Activated T-cell treated with anti-CD3 and anti-CD28 coated beads, Interleukin-2, amount 50 U/mL, for 72 hours (primary cell): ENCODE measurements around the gene PTPRO. TPM values are rescaled to one million over a fixed set of nuclear protein-coding genes. Genes with fewer than 3 reads are reported as not detected.

Experiments
- ATAC-seq, 2 donors: fragments of 150-1000 bp; cut with Tn5 transposase; replicated peaks in 1 of 2; 2 replicates each; pipeline ENCODE4 v1.10.0; 2021; ENCODE audit warnings: moderate library complexity in 2 of 2, mild to moderate bottlenecking in 1 of 2
- DNase-seq, 2 donors: peaks; one replicate each; pipeline ENCODE4 v3.0.0; 2021 to 2022; ENCODE audit warnings: mixed read lengths in 1 of 2
- H3K27ac Mint-ChIP-seq: one replicate; pipeline ENCODE4 v1.8.0; 2022; ENCODE audit warnings: mild to moderate bottlenecking, moderate library complexity, mixed read lengths
- H3K27me3 Mint-ChIP-seq: one replicate; pipeline ENCODE4 v1.8.0; 2022; ENCODE audit warnings: low read depth, mixed read lengths
- H3K36me3 Mint-ChIP-seq, 2 donors: one replicate each; pipeline ENCODE4 v1.8.0; 2022; ENCODE audit warnings: mixed read lengths in 2 of 2, mild to moderate bottlenecking in 1 of 2; ENCODE audit not compliant: insufficient read depth in 2 of 2
- H3K4me1 Mint-ChIP-seq: one replicate; pipeline ENCODE4 v1.8.0; 2022; ENCODE audit warnings: low read depth, mixed read lengths
- H3K4me3 Mint-ChIP-seq, 2 donors: one replicate each; pipeline ENCODE4 v1.8.0; 2022; ENCODE audit warnings: mild to moderate bottlenecking in 2 of 2, mixed read lengths in 2 of 2, moderate library complexity in 2 of 2
- H3K9me3 Mint-ChIP-seq, 2 donors: one replicate each; pipeline ENCODE4 v1.8.0; 2022; ENCODE audit warnings: mixed read lengths in 2 of 2
- total RNA-seq, 2 donors: library from RNA; stranded (reverse); gene quantifications; one replicate each; pipeline ENCODE4 v1.2.3, GENCODE V29; 2022

The PTPRO gene
- under 1 TPM; 0.28 to 0.94 TPM for total RNA-seq

GRCh38 chr12:15322164-15323061, at the start of gene PTPRO:
PTPRO (plus strand) TSS chr12:15322508.
- Mint-ChIP-seq H3K27ac (no peak within 1 kb of the TSS), H3K36me3 (no peaks in the 10 kb centered on the region), H3K9me3 (no peaks in the 10 kb centered on the region), H3K27me3 (peaks cover 48% of the 10 kb centered on the region), H3K4me3 (peak within 1 kb of the TSS; percentile 54 to 63), H3K4me1 (peaks cover 12% of the 10 kb centered on the region)
- peak; percentile 15 to 36 for ATAC-seq
- DNase-seq = peak in 1 of 2 donors; percentile 1

GRCh38 chr12:15273896-15274295, 48.4 kb upstream of the PTPRO start:
- Mint-ChIP-seq H3K4me1 (no peaks in the 10 kb centered on the region), H3K27ac (no peak overlapping the region), H3K4me3 (no peak overlapping the region), H3K27me3 (no peaks in the 10 kb centered on the region), H3K9me3 (no peaks in the 10 kb centered on the region), H3K36me3 (no peaks in the 10 kb centered on the region)
- ATAC-seq = no peak
- no peak for DNase-seq

- H3K36me3 Mint-ChIP-seq = no peaks in the 10 kb centered on the region
- no peak overlapping the region for H3K4me3 Mint-ChIP-seq
- DNase-seq (no peak), ATAC-seq (peak in 1 of 2 donors; percentile 17)
- H3K27me3 Mint-ChIP-seq = no peaks in the 10 kb centered on the region
- no peaks in the 10 kb centered on the region for H3K4me1 Mint-ChIP-seq
- no peaks in the 10 kb centered on the region for H3K9me3 Mint-ChIP-seq
- H3K27ac Mint-ChIP-seq = no peak overlapping the region
Observed at GRCh38 chr12:15274561-15274967, 47.7 kb upstream of the PTPRO start.

GRCh38 chr12:15276088-15276698, 46.1 kb upstream of the PTPRO start:
- H3K4me3 Mint-ChIP-seq = no peak overlapping the region
- no peaks in the 10 kb centered on the region for H3K36me3 Mint-ChIP-seq
- H3K9me3 Mint-ChIP-seq = no peaks in the 10 kb centered on the region
- no peaks in the 10 kb centered on the region for H3K4me1 Mint-ChIP-seq
- H3K27ac Mint-ChIP-seq = no peak overlapping the region
- no peaks in the 10 kb centered on the region for H3K27me3 Mint-ChIP-seq
- ATAC-seq (no peak), DNase-seq (no peak)

GRCh38 chr12:15278816-15279658, 43.3 kb upstream of the PTPRO start:
- Mint-ChIP-seq H3K4me1 (no peaks in the 10 kb centered on the region), H3K9me3 (no peaks in the 10 kb centered on the region), H3K27me3 (no peaks in the 10 kb centered on the region), H3K36me3 (no peaks in the 10 kb centered on the region), H3K27ac (no peak overlapping the region), H3K4me3 (no peak overlapping the region)
- DNase-seq = no peak
- ATAC-seq = no peak

GRCh38 chr12:15280930-15281329, 41.4 kb upstream of the PTPRO start:
- ATAC-seq (no peak), DNase-seq (no peak)
- no peaks in the 10 kb centered on the region for H3K4me1 Mint-ChIP-seq
- no peaks in the 10 kb centered on the region for H3K9me3 Mint-ChIP-seq
- no peak overlapping the region for H3K4me3 Mint-ChIP-seq
- H3K36me3 Mint-ChIP-seq = no peaks in the 10 kb centered on the region
- no peak overlapping the region for H3K27ac Mint-ChIP-seq
- no peaks in the 10 kb centered on the region for H3K27me3 Mint-ChIP-seq

GRCh38 chr12:15289192-15289591, 33.1 kb upstream of the PTPRO start:
- ATAC-seq (no peak), DNase-seq (no peak)
- H3K27ac Mint-ChIP-seq = no peak overlapping the region
- H3K27me3 Mint-ChIP-seq = peaks cover 4% of the 10 kb centered on the region
- H3K36me3 Mint-ChIP-seq = no peaks in the 10 kb centered on the region
- no peaks in the 10 kb centered on the region for H3K4me1 Mint-ChIP-seq
- no peak overlapping the region for H3K4me3 Mint-ChIP-seq
- no peaks in the 10 kb centered on the region for H3K9me3 Mint-ChIP-seq

- H3K27me3 Mint-ChIP-seq = peaks cover 16% of the 10 kb centered on the region
Observed at GRCh38 chr12:15293731-15294130, 28.6 kb upstream of the PTPRO start.

GRCh38 chr12:15299947-15300346, 22.4 kb upstream of the PTPRO start:
- Mint-ChIP-seq H3K27me3 (peaks cover 7% of the 10 kb centered on the region), H3K4me1 (no peaks in the 10 kb centered on the region), H3K36me3 (peaks cover 3 to 4% of the 10 kb centered on the region in 2 donors), H3K9me3 (peaks cover 3 to 5% of the 10 kb centered on the region in 2 donors), H3K4me3 (no peak overlapping the region), H3K27ac (no peak overlapping the region)
- ATAC-seq (no peak), DNase-seq (no peak)

More at GRCh38 chr12:15293731-15294130, 28.6 kb upstream of the PTPRO start:
- no peak overlapping the region for H3K27ac Mint-ChIP-seq
- no peaks in the 10 kb centered on the region for H3K9me3 Mint-ChIP-seq
- no peak overlapping the region for H3K4me3 Mint-ChIP-seq
- DNase-seq = no peak
- H3K4me1 Mint-ChIP-seq = no peaks in the 10 kb centered on the region
- no peaks in the 10 kb centered on the region for H3K36me3 Mint-ChIP-seq
- no peak for ATAC-seq

- no peak overlapping the region for H3K27ac Mint-ChIP-seq
- no peak overlapping the region for H3K4me3 Mint-ChIP-seq
- H3K9me3 Mint-ChIP-seq = peaks cover 3 to 5% of the 10 kb centered on the region in 2 donors
- DNase-seq (no peak), ATAC-seq (no peak)
- peaks cover 3 to 4% of the 10 kb centered on the region in 2 donors for H3K36me3 Mint-ChIP-seq
- no peaks in the 10 kb centered on the region for H3K4me1 Mint-ChIP-seq
- H3K27me3 Mint-ChIP-seq = no peaks in the 10 kb centered on the region
Observed at GRCh38 chr12:15304296-15304695, 18.0 kb upstream of the PTPRO start.

- no peak overlapping the region for H3K27ac Mint-ChIP-seq
- peaks cover 1 to 5% of the 10 kb centered on the region in 2 donors for H3K9me3 Mint-ChIP-seq
- H3K36me3 Mint-ChIP-seq = peaks cover 1 to 3% of the 10 kb centered on the region in 2 donors
- ATAC-seq (no peak), DNase-seq (no peak)
- peaks cover 8% of the 10 kb centered on the region for H3K27me3 Mint-ChIP-seq
- no peak overlapping the region for H3K4me3 Mint-ChIP-seq
- no peaks in the 10 kb centered on the region for H3K4me1 Mint-ChIP-seq
Observed at GRCh38 chr12:15306605-15307004, 15.7 kb upstream of the PTPRO start.

GRCh38 chr12:15307079-15307478, 15.2 kb upstream of the PTPRO start:
- no peak overlapping the region for H3K4me3 Mint-ChIP-seq
- no peak for DNase-seq
- peaks cover 1 to 3% of the 10 kb centered on the region in 2 donors for H3K36me3 Mint-ChIP-seq
- no peak for ATAC-seq
- peaks cover 9% of the 10 kb centered on the region for H3K27me3 Mint-ChIP-seq
- H3K9me3 Mint-ChIP-seq = peaks cover 1 to 5% of the 10 kb centered on the region in 2 donors
- H3K27ac Mint-ChIP-seq = no peak overlapping the region
- no peaks in the 10 kb centered on the region for H3K4me1 Mint-ChIP-seq

GRCh38 chr12:15318841-15319240, 3.5 kb upstream of the PTPRO start:
- no peak for DNase-seq
- Mint-ChIP-seq H3K9me3 (no peaks in the 10 kb centered on the region), H3K36me3 (no peaks in the 10 kb centered on the region), H3K27ac (no peak overlapping the region), H3K4me1 (peaks cover 12% of the 10 kb centered on the region), H3K4me3 (no peak overlapping the region), H3K27me3 (peaks cover 28% of the 10 kb centered on the region)
- no peak for ATAC-seq
